ENCODE measurements around the gene WFIKKN1.
A peak's percentile ranks its signal among the peaks of the same experiment; 100 is the strongest.

WFIKKN1 gene

DNA sequence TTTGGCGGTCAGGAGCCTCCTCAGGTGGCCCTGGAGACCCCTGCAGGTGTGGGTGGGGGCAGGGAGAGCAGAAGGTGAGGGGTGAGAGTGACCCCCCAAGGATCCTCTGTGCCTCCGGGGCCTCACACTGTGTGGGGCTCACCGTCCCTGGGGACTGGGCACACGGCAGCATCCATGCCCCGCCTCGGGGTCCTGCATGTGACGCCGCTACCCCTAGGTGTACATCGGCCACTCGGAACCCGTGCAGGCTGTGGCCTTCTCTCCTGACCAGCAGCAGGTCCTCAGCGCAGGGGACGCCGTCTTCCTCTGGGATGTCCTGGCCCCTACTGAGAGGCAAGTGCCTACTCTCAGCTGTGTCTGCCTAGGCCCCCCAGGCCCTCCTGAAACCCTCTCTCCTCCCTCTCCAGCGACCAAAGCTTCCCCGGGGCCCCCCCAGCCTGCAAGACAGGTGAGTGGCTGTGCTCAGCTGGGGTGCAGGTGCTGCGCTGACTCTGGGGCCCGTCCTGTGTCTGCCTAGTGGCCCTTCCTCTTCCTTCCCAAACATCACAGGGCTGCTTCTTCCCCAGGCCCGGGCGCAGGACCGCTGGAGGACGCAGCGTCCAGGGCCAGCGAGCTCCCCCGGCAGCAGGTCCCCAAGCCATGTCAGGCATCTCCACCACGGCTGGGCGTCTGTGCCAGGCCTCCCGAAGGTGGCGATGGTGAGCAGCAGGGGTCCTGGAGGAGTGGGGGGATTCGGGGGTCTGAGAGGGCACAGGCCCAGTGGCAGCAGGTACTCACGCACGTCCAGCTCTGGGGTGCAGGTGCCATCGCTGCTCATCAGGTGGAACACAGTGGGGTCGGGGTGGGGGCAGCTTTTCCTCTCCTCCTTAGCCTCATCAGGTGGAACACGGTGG is 28.1 kb downstream of the WFIKKN1 start:
- TF ChIP-seq, protein P1, sequence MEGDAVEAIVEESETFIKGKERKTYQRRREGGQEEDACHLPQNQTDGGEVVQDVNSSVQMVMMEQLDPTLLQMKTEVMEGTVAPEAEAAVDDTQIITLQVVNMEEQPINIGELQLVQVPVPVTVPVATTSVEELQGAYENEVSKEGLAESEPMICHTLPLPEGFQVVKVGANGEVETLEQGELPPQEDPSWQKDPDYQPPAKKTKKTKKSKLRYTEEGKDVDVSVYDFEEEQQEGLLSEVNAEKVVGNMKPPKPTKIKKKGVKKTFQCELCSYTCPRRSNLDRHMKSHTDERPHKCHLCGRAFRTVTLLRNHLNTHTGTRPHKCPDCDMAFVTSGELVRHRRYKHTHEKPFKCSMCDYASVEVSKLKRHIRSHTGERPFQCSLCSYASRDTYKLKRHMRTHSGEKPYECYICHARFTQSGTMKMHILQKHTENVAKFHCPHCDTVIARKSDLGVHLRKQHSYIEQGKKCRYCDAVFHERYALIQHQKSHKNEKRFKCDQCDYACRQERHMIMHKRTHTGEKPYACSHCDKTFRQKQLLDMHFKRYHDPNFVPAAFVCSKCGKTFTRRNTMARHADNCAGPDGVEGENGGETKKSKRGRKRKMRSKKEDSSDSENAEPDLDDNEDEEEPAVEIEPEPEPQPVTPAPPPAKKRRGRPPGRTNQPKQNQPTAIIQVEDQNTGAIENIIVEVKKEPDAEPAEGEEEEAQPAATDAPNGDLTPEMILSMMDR (IDR thresholded peaks at IDR 0.05; ENCODE audit: low read depth, low read length) = peak; percentile 23; the same call in 1 of the 2 replicates
- no peaks in the 10 kb centered on the region for H3K9me3 ChIP-seq (ENCODE audit: severe bottlenecking)
- no peak overlapping the region for H3K27ac ChIP-seq
- no peak overlapping the region for H3K4me3 ChIP-seq (ENCODE audit: low read depth, low read length)
- no peaks in the 10 kb centered on the region for H3K27me3 ChIP-seq (ENCODE audit: insufficient read depth, low read depth, severe bottlenecking)
- H3K36me3 ChIP-seq = peaks cover 78% of the 10 kb centered on the region
- no peak for DNase-seq

DNA sequence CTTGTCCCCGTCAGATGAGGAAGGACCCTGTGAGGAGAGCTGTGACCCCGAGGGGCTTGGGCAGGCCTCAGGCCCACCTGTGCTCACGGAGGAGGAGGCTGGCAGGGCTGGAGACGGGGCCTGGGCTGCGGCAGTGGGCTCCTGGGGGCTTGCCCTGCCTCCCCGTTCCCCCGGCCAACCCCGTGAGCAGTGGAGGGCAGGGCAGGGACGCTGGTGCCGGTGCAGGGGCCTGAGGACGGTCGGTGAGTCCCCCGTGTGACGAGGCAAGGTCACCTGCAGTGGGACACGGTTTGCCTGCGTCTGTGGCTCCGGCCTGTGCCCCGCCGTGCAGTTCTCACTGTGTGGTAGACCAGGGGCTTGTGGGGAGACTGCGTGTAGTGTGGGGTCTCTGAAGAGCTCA is 28.8 kb downstream of the WFIKKN1 start:
- Histone ChIP-seq H3K27ac (no peak overlapping the region), H3K27me3 (ENCODE audit: insufficient read depth, low read depth, severe bottlenecking) (no peaks in the 10 kb centered on the region)
- no peak for DNase-seq

DNA sequence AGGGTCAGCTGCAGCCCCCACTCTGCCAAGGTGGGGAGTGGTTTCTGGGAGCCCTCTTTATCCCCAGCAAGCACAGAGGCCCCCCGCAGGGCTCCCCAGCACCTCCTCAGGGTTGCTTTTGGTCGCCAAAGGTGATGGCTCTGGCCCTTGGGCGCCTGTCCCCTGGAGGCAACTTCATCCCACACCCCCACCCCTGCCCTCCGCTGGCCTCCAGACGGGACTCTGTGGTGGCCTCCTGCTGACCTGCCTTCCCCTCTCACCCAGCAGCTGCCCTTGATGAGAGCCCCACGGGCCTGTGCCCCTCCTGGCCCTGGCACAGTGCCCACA is 29.3 kb downstream of the WFIKKN1 start:
- no peak overlapping the region for H3K4me3 ChIP-seq (ENCODE audit: low read depth, low read length)
- H3K36me3 ChIP-seq = peaks cover 75% of the 10 kb centered on the region
- H3K27me3 ChIP-seq (ENCODE audit: insufficient read depth, low read depth, severe bottlenecking) = no peaks in the 10 kb centered on the region
- no peak for DNase-seq
- no peaks in the 10 kb centered on the region for H3K9me3 ChIP-seq (ENCODE audit: severe bottlenecking)
- H3K27ac ChIP-seq = peak overlapping the region; percentile 60
- TF ChIP-seq, protein P1 (IDR thresholded peaks at IDR 0.05; ENCODE audit: low read depth, low read length) = no peak

More for the DNA sequence above, 28.8 kb downstream of the WFIKKN1 start:
- no peaks in the 10 kb centered on the region for H3K9me3 ChIP-seq (ENCODE audit: severe bottlenecking)
- TF ChIP-seq, protein P1 (IDR thresholded peaks at IDR 0.05; ENCODE audit: low read depth, low read length) = no peak
- H3K36me3 ChIP-seq = peaks cover 80% of the 10 kb centered on the region
- no peak overlapping the region for H3K4me3 ChIP-seq (ENCODE audit: low read depth, low read length)

DNA sequence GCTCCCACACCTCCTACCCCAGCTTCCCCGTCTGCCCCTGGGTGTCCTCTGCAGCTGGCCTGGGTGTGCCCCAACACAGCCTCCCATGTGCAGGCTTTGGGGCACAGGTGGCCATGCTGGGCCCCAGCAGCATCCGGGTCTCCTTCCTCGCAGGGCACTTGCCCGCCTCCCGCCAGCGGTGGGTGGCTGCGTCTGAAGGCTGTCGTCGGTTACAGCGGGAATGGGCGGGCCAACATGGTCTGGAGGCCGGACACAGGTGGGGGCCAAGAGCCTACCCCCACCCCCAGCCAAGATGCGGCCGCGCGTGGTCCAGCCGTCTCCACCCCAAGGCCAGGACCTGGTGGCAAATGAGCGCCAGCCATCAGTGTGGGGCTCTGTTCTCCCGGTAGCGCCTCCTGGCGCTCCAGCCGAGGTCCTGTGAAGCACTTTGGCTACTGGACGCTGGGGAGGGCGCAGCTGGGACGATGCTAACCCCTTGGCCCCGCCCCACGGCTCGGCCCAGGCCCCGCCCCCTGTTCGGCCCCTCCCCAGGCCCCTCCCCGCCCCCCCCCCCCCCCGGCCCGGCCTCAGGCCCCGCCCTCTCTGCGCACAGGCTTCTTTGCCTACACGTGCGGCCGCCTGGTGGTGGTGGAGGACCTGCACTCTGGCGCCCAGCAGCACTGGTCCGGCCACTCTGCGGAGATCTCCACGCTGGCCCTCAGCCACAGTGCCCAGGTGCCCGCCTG is 29.8 kb downstream of the WFIKKN1 start:
- no peak overlapping the region for H3K4me3 ChIP-seq (ENCODE audit: low read depth, low read length)
- peaks cover 70% of the 10 kb centered on the region for H3K36me3 ChIP-seq
- peak; percentile 93 for DNase-seq
- no peaks in the 10 kb centered on the region for H3K9me3 ChIP-seq (ENCODE audit: severe bottlenecking)
- H3K27ac ChIP-seq = peak overlapping the region; percentile 69
- TF ChIP-seq, protein P1 (IDR thresholded peaks at IDR 0.05; ENCODE audit: low read depth, low read length) = peak; percentile 72
- no peaks in the 10 kb centered on the region for H3K27me3 ChIP-seq (ENCODE audit: insufficient read depth, low read depth, severe bottlenecking)

DNA sequence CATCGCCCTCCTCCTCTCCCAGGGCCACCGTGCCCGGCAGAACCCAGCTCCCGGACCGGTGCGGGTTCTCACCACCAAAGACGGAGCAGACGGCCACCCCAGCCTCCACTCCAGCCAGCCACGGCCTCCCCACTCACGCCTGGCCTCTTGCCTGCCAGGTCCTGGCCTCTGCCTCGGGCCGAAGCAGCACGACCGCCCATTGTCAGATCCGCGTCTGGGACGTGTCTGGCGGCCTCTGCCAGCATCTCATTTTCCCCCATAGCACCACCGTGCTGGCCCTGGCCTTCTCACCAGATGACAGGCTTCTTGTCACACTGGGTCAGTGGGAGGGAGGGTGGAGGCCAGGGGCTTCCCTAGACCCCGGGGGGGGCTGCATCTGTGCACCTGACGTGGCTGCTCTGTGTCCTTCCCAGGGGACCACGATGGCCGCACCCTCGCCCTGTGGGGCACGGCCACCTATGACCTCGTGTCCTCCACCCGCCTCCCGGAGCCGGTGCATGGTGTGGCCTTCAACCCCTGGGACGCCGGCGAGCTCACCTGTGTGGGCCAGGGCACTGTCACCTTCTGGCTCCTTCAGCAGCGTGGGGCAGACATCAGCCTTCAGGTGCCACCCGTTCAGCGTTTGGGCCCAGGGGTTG is 30.5 kb downstream of the WFIKKN1 start:
- Histone ChIP-seq H3K9me3 (ENCODE audit: severe bottlenecking) (no peaks in the 10 kb centered on the region), H3K36me3 (peaks cover 69% of the 10 kb centered on the region), H3K27ac (peak overlapping the region; percentile 69), H3K4me3 (ENCODE audit: low read depth, low read length) (no peak overlapping the region), H3K27me3 (ENCODE audit: insufficient read depth, low read depth, severe bottlenecking) (no peaks in the 10 kb centered on the region)
- DNase-seq = no peak
- TF ChIP-seq, protein P1 (IDR thresholded peaks at IDR 0.05; ENCODE audit: low read depth, low read length) = no peak

Measured in WERI-Rb-1 (cell line).